Adrenal gland (tissue), 12 donors: ENCODE results near the gene DEPP1. TPM values are rescaled to one million over a fixed set of nuclear protein-coding genes. Genes with fewer than 3 reads are reported as not detected.
A peak's percentile ranks its signal among the peaks of the same experiment; 100 is the strongest.

ENCODE experiments used
- DNase-seq, 7 donors: peaks; one replicate each; pipeline ENCODE4 v3.0.0-alpha.2; 2019 to 2020
- H3K27ac ChIP-seq, 5 donors: fragments of 200-600 bp; sonication (generic) in 4 of 5; 1 replicate in 3 of 5; 2 replicates in 2 of 5; pipeline versions ENCODE4 v1.5.1 to v1.8.0; 2016 to 2020; ENCODE audit warnings: mild to moderate bottlenecking in 1 of 5
- H3K27me3 ChIP-seq: fragments of 200-600 bp; 2 replicates; pipeline ENCODE4 v1.8.0; 2021
- H3K36me3 ChIP-seq, 2 donors: fragments of 200-600 bp; replicated peaks in 1 of 2; 1 replicate in 1 of 2; 2 replicates in 1 of 2; pipeline versions ENCODE4 v1.5.1 to v1.8.0; 2018 to 2022
- H3K4me1 ChIP-seq, 2 donors: fragments of 200-600 bp; replicated peaks in 1 of 2; 1 replicate in 1 of 2; 2 replicates in 1 of 2; pipeline versions ENCODE4 v1.5.1 to v1.8.0; 2018 to 2021
- H3K4me3 ChIP-seq, 4 donors: fragments of 200-600 bp; sonication (generic) in 3 of 4; one replicate each; pipeline ENCODE4 v1.5.1; 2016 to 2018
- H3K9me3 ChIP-seq, 3 donors: fragments of 200-600 bp; sonication (generic) in 1 of 3; replicated peaks in 1 of 3; 1 replicate in 2 of 3; 2 replicates in 1 of 3; pipeline versions ENCODE4 v1.5.1 to v1.8.0; 2016 to 2021
- CTCF ChIP-seq, 6 experiments: fragments of 450-650 bp in 4 of 6; fragments of 200-600 bp in 2 of 6; sonication (generic) in 1 of 6; IDR thresholded peaks; 1 replicate in 5 of 6; 2 replicates in 1 of 6; pipeline versions ENCODE4 v1.5.1 to v1.8.0; 2016 to 2021; ENCODE audit warnings: antibody characterized with exemption in 6 of 6, mild to moderate bottlenecking in 2 of 6, moderate library complexity in 1 of 6
- POLR2A ChIP-seq, 2 donors: fragments of 450-650 bp; IDR thresholded peaks; one replicate each; pipeline ENCODE4 v1.6.1; 2017; ENCODE audit warnings: antibody characterized with exemption in 2 of 2, mild to moderate bottlenecking in 2 of 2, moderate library complexity in 1 of 2
- WGBS, 4 donors: extraction: QIAGEN DNeasy Blood & Tissue Kit in 2 of 4; methylation state at CpG; one replicate each; pipeline versions ENCODE4 v1.1.5 to v1.1.7; 2013 to 2017; 5-methylcytosine and 5-hydroxymethylcytosine counted together
- intact Hi-C, 2 donors: fragments of 100-400 bp; cut with DNase I; formaldehyde crosslinking; loops; one replicate each; pipeline versions ENCODE4 v1.14.1 to v1.15.0; 2022 to 2023
- polyA plus RNA-seq, 3 donors: library from polyadenylated mRNA; stranded (reverse); fragments of 200-250 nt in 2 of 3; fragments of 350-450 nt in 1 of 3; fragmentation: Illumina TruSeq in 1 of 3; extraction: RNeasy Lipid Tissue Mini Kit (QIAGEN cat#74804) in 1 of 3; gene quantifications; one replicate each; pipeline ENCODE4 v1.2.3, GENCODE V29; 2013 to 2014
- total RNA-seq, 9 donors: library from RNA; depleted of rRNA in 4 of 9; stranded (reverse); fragments of >200 nt in 4 of 9; fragments of 120-200 nt in 1 of 9; fragmentation: NEBNext Ultra II Directional in 1 of 9; extraction: Animal tissue kit (Norgen Biotek cat#: 25700) in 1 of 9; gene quantifications; one replicate each; pipeline versions ENCODE4 v1.1.0 to v1.2.4, GENCODE V29; 2013 to 2023
- donor health status: healthy with polysubstance abuse.
- donor health status: Bipolar disorder and iron deficiency.
- donor health status: DM: yes; HTN: yes; CAD: no.
- donor health status: DM: no; HTN: no; CAD: no.
- donor health status: DM: no; HTN: no; CAD: no.
- donor health status: DM: yes; HTN: yes; CAD: no.

Gene DEPP1
- total and polyA plus RNA-seq, 12 donors, result 7.4 to 179 (median 53.9) TPM

- H3K4me3 ChIP-seq, result no peak overlapping the region
- peaks cover 0 to 8% of the 10 kb centered on the region in 2 donors for H3K36me3 ChIP-seq
- TF ChIP-seq CTCF (IDR thresholded peaks at IDR 0.05), result no peak
- no peak for TF ChIP-seq POLR2A (IDR thresholded peaks at IDR 0.05)
- H3K27ac ChIP-seq, result peak overlapping the region in 3 of 5 donors; percentile 0 to 80 (median 46)
- H3K27me3 ChIP-seq, result no peaks in the 10 kb centered on the region
- peaks cover 8 to 49% of the 10 kb centered on the region in 2 donors for H3K4me1 ChIP-seq
- WGBS, 4 donors, result 69 to 73% (median 72%) methylated on average over 8 of the region's 8 CpGs
- intact Hi-C loops, result no loop called here
- DNase-seq, result peak in 3 of 7 donors; percentile 7 to 41 (median 15)
- H3K9me3 ChIP-seq, result no peaks in the 10 kb centered on the region
These were observed 12.3 kb downstream of the DEPP1 start for GRCh38 chr10:44966129-44966815.

DNA sequence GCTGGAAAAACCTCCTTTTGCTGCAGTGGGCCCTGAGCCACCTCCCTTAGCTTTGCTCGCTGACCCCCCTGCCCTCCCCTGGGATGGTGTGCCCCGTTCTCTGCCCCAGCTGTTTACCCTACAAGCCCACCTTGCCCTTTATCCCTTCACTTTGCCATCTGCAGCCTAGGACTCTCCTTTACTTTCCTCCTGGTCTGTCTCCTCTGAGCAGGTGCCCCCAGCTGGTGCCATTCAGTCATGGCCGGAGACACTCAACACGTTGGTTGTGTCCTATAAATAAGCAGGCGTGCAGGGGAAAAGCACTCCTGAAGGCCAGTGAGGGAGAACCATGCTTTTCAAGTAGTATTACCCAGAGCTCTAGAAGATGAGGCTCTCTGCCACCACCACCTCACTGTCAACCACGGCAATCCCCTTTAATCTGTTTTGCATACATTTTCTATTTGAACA lies 12.9 kb downstream of the DEPP1 start:
- peak in 2 of 7 donors; percentile 12 to 49 for DNase-seq
- no peaks in the 10 kb centered on the region for H3K9me3 ChIP-seq
- no peaks in the 10 kb centered on the region for H3K27me3 ChIP-seq
- TF ChIP-seq POLR2A (IDR thresholded peaks at IDR 0.05) (no peak), CTCF (IDR thresholded peaks at IDR 0.05) (no peak)
- H3K4me3 ChIP-seq, result no peak overlapping the region
- peaks cover 8 to 49% of the 10 kb centered on the region in 2 donors for H3K4me1 ChIP-seq
- intact Hi-C loops, result no loop called here
- H3K36me3 ChIP-seq, result peaks cover 0 to 2% of the 10 kb centered on the region in 2 donors
- 82 to 92% (median 86%) methylated on average over 6 of the region's 6 CpGs for WGBS, 4 donors
- peak overlapping the region in 3 of 5 donors; percentile 0 to 80 (median 46) for H3K27ac ChIP-seq

DNA sequence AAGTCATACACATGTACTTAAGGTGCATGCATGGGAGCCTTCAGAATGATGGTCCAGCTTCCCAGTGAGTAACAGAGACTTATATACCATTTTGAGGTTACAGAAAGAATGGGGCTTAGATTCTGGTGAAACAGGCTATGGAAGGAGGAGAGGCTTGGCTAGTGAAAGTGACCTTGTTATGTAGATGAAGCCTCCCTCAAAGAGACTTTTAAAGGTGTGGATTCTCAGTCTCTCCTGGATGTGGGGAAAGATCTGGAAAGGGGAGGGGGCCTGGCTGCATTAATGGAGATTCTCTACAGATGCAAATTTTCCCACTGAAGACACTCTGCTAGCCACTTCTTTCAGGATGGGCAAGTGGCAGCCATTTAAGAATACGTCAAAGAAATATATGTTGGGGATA lies 13.5 kb downstream of the DEPP1 start:
- Histone ChIP-seq H3K4me3 (no peak overlapping the region), H3K27me3 (no peaks in the 10 kb centered on the region), H3K36me3 (no peaks in the 10 kb centered on the region), H3K27ac (peak overlapping the region in 2 of 5 donors; percentile 4 to 80), H3K4me1 (peaks cover 11 to 54% of the 10 kb centered on the region in 2 donors), H3K9me3 (no peaks in the 10 kb centered on the region)
- intact Hi-C loops, result no loop called here
- DNase-seq, result no peak
- TF ChIP-seq POLR2A (IDR thresholded peaks at IDR 0.05), result no peak
- TF ChIP-seq CTCF (IDR thresholded peaks at IDR 0.05), result no peak
- 94 to 97% (median 96%) methylated on average over 1 of the region's 1 CpG for WGBS, 4 donors

GRCh38 chr10:44963772-44964633 lies 14.6 kb downstream of the DEPP1 start:
- peaks cover 7 to 58% of the 10 kb centered on the region in 2 donors for H3K4me1 ChIP-seq
- peak overlapping the region in 3 of 5 donors; percentile 16 to 80 (median 69) for H3K27ac ChIP-seq
- H3K36me3 ChIP-seq, result no peaks in the 10 kb centered on the region
- H3K4me3 ChIP-seq, result no peak overlapping the region
- intact Hi-C loops, result no loop called here
- WGBS, 4 donors, result 63 to 77% (median 72%) methylated on average over 11 to 15 of the region's 15 CpGs
- peak in 4 of 7 donors; percentile 34 to 80 (median 44) for DNase-seq
- no peaks in the 10 kb centered on the region for H3K9me3 ChIP-seq
- no peaks in the 10 kb centered on the region for H3K27me3 ChIP-seq
- TF ChIP-seq POLR2A (IDR thresholded peaks at IDR 0.05) (no peak), CTCF (IDR thresholded peaks at IDR 0.05) (no peak)
